RKO (cell line): ENCODE results near the gene MAS1.
"Not testable (repeated sequence)": the region's sequence is repeated elsewhere in the genome, so short reads cannot be mapped to it uniquely, and the experiment has no call there.

Source experiments
- DNase-seq: peaks from one replicate; pipeline ENCODE4 v3.0.0-alpha.2; 2016; ENCODE audit warnings: low spot score

The MAS1 gene

DNA sequence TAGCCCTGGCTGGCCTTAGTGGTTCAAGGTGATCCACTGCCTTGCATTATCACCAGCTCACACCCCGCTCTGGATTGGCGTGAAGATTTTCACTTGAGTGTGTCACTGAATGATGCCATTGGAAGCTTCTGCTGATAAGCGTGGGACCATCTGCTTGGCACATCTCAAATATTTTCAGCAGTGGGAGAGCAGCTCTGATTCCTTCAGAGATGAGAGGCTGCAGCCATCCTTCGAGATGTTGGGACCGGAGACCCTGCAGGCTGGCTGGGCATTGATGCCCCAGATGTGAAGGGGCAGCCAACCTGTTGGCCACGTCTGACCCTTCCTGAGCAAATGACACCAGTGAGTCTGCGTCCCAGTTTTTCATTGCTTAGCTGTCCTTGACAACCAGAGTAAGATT, at the start of gene MAS1:
Gene MAS1 (plus strand): TSS at position 197 of the 400 bp plus-strand sequence. CDS start 15,968 bp downstream, outside the sequence.
- no peak for DNase-seq

GRCh38 chr6:159842035-159842434, 48.8 kb upstream of the MAS1 start:
- peak; percentile 55 for DNase-seq

- no peak for DNase-seq
Observed at GRCh38 chr6:159844737-159845645, 45.8 kb upstream of the MAS1 start.

GRCh38 chr6:159848552-159848951, 42.2 kb upstream of the MAS1 start:
- DNase-seq = not testable (repeated sequence)

DNA sequence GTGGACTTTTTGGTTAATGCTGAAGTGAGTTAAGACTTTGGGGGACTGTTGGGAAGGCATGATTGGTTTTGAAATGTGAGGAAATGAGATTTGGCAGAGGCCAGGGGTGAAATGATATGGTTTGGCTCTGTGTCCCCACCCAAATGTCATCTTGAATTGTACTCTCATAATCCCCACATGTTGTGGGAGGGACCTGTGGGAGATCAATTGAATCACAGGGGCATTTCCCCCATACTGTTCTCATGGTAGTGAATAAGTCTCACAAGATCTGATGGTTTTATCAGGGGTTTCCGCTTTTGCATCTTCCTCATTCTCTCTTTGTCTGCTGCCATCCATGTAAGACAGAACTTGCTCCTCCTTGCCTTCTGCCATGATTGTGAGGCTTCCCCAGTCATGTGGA, 40.9 kb upstream of the MAS1 start:
- not testable (repeated sequence) for DNase-seq

GRCh38 chr6:159852877-159853276, 37.9 kb upstream of the MAS1 start:
- DNase-seq = peak; percentile 27

DNA sequence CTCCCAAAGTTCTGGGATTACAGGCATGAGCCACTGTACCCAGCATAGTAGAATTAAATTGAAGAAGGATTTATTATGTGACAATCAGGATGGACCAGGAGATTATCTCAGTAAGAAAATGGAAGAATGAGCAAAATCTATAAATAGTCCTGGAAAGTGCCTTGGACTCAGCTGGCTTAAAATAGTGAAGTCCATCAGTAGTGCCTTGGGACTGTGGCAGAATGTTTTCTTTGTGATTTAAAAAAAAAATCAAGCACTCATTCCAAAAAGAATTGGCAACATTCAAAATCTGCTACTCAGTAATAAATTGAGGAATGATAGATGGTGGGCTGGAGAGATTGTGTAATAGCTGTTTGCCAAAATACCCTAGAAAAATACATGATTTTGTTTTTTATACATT, 37.0 kb upstream of the MAS1 start:
- no peak for DNase-seq

- DNase-seq = no peak
Observed at GRCh38 chr6:159854959-159855358, 35.8 kb upstream of the MAS1 start.

DNA sequence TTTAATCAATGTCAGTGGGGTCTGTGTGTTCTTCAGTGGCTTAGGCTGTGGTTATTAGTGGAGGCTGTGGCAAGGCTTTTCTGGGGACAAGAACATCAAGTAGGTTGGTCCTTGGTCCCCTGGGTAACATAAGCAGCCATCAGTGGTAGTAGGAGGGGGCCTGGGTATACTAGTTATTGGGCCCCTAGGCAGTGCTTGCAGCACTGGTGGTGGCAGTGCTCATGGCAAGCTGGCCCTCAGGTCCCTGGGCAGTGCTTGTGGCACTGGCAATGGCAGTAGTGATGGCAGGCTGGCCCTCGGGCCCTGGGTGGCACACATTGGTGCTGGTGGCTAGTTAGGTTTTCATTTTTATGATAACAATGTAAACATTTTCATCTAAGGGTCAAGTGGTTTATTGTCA, 32.5 kb upstream of the MAS1 start:
- DNase-seq = no peak

DNA sequence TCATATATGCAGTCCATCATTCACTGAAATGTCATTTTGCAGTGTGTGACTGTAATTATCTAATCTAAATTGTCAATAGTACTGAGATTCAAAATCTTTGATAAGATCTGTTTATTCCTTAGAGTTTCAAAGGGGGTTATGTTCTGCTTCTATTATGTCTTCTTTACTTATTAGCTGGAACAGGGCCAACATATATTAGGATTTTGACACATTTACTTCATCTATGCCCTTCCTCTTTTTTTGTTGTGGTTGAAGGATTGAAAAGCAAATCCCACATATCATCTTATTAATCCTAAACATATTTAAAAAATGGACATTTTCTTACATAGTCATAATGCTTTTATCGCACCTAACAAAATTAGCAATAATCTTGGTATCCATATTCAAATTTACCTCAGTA, 30.3 kb upstream of the MAS1 start:
- no peak for DNase-seq

- no peak for DNase-seq
Observed at GRCh38 chr6:159862103-159862502, 28.7 kb upstream of the MAS1 start.

GRCh38 chr6:159863341-159863740, 27.4 kb upstream of the MAS1 start:
- DNase-seq = peak; percentile 76

- DNase-seq = no peak
Observed at GRCh38 chr6:159865226-159865920, 25.4 kb upstream of the MAS1 start.

DNA sequence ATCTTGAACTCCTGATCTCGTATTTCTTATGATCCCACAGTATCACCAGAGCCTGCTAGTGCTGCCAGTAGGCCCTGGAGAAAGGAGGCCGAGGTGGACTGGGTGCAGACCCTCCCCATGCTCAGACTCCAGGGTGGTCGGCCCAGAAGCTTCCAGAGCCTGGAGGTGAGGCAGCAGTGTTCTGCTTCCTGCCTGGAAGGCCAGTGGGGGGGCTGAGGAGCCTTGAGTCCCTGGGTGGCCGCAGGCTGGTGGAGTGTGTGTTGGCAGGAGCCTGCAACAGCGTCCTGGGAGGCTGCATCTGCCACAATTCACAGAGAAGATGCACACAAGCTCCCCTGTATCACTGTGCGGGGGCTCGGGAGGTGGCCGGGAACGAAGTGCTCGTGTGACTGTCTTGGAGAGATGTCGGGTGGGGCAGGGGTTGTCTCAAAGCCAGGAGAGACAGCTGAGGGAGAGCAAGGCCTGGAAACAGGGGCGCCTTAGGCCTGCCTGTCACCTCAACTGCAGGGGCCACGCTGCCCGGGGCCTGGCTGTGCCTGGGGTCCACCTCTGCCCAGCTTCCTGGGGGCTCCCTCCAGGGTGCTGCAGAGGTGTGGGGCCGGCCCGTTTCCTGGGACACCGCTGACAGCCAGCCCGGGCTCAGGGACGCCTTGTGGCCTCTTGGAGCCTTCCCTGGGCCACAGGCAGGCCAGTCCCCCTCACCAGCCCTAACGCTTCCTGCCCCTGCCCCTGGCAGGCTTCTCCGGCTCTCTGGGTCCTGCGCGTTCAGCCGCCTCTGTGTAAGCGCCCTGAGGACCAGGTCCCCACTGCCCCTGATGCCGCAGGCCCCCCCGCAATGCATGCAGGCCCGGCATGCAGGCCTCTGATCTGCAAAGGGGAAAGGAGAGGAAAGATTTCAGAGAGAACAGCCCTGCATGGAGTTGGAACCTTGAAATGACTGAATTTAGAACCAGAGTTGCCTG, 24.2 kb upstream of the MAS1 start:
- no peak for DNase-seq

DNA sequence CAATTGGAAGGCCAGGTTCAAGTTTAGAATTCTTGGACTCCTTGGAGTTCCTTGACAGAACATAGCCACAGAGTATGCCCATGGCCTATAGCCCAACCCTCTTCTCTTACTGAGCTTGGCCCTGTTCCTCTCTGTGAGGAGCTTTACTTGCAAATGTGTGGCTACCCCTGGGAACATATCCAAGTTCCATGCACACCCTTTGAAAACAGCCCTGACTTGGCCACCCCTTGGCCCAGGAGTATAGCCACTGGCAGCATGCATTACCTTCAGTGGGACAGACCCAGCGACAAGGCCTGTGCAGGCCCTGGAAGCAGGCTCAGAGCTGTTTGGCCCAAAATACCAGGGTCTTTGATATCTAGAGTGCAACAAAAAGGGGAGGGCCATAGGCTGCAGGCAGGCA, 19.5 kb upstream of the MAS1 start:
- DNase-seq = no peak

- no peak for DNase-seq
Observed at GRCh38 chr6:159871906-159872305, 18.9 kb upstream of the MAS1 start.

DNA sequence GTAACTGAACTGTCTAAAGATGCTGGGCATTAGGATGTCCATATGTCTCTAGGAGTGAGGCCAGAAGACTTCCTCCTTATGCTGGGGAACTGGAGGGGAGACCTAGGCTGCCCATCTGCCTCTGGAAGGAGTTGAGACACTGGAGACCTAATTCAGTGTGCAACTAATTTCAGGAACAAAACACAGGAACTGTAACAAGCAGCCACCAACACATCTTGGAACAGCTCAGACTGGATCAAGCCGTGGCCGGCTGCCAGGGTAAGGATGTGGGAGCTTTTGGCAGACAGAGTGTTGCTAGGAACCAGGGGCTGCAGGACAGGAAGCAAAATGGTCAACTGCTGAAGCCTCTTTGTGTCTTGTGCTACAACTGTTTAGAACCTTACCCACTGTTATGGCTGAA, 16.4 kb upstream of the MAS1 start:
- DNase-seq = no peak

- DNase-seq = no peak
Observed at GRCh38 chr6:159875194-159875593, 15.6 kb upstream of the MAS1 start.

- DNase-seq = no peak
Observed at GRCh38 chr6:159876242-159876641, 14.5 kb upstream of the MAS1 start.

- DNase-seq = no peak
Observed at GRCh38 chr6:159877256-159877808, 13.5 kb upstream of the MAS1 start.

DNA sequence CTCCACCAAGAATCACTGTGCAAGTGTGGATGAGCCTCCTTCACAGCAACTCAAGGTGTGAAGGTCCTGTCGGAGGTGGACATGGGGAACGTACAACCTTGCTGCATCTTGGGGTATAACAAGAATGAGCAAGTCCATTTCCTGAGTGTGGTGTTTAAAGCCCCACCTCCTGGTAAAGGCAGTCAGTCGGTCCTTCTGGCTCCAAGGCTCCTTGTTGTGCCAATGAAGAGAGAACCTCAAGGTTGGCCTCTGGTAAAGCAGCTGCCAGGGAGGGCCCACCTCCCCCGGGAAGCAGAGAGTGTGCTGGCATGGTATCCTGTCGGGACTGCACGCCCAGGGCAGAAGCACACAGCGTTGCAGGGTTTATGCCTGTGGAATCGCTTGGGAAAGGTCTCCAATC, 12.4 kb upstream of the MAS1 start:
- DNase-seq = no peak

DNA sequence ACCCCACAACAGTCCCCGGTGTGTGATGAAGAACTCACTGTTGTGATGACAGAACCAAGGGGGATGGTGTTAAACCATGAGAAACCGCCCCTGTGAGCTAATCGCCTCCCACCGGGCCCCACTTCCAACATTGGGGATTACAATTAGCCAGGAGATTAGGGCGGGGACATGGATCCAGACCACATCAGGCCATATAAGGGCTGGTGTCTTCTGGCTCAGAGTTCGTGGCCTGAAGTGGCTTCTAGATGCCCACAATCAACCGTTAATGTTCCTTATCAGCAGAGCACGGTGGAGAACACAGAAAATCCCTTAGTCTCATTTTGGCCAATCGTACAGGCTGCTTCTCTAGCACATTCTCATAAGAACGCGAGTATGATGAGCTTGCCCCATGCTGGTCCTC, 10.9 kb upstream of the MAS1 start:
- DNase-seq = no peak
